ENCODE data around the gene TCL1A. TPM values are rescaled to one million over a fixed set of nuclear protein-coding genes. Genes with fewer than 3 reads are reported as not detected.

The TCL1A gene
- total and polyA plus RNA-seq, 12 donors, result 0.33 to 0.58 TPM; not detected in 10

DNA sequence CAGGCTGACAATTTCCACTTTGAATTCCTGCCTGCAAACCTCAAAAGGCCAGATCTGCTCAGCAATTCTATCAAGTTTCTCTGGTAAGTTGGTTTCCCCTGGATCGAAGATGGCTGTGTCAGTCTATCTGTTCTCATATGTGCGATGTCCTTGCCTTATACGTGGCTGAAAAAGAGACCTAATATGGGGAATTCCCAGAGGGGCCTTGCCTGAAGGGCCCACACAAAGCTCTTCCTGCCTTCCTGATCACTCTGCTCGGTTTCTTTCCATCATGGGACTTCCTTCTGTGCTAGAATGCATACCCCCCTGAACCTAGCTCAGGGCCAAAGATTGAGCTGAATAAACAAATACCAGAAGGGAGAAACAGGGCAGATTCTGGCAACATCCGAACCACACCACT is 14.5 kb downstream of the TCL1A start:
- Histone ChIP-seq H3K4me1 (no peaks in the 10 kb centered on the region), H3K27me3 (peaks cover 0 to 78% (median 57%) of the 10 kb centered on the region in 7 donors), H3K36me3 (no peaks in the 10 kb centered on the region), H3K4me3 (no peak overlapping the region), H3K27ac (no peak overlapping the region), H3K9me3 (no peaks in the 10 kb centered on the region)
- DNase-seq, result no peak
- WGBS, 2 donors, result 46 to 57% methylated on average over 5 of the region's 5 CpGs
- ATAC-seq, result no peak
- intact Hi-C loops (cut with DNase I), result no loop called here
- TF ChIP-seq, protein P1, sequence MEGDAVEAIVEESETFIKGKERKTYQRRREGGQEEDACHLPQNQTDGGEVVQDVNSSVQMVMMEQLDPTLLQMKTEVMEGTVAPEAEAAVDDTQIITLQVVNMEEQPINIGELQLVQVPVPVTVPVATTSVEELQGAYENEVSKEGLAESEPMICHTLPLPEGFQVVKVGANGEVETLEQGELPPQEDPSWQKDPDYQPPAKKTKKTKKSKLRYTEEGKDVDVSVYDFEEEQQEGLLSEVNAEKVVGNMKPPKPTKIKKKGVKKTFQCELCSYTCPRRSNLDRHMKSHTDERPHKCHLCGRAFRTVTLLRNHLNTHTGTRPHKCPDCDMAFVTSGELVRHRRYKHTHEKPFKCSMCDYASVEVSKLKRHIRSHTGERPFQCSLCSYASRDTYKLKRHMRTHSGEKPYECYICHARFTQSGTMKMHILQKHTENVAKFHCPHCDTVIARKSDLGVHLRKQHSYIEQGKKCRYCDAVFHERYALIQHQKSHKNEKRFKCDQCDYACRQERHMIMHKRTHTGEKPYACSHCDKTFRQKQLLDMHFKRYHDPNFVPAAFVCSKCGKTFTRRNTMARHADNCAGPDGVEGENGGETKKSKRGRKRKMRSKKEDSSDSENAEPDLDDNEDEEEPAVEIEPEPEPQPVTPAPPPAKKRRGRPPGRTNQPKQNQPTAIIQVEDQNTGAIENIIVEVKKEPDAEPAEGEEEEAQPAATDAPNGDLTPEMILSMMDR (IDR thresholded peaks at IDR 0.05), result no peak

DNA sequence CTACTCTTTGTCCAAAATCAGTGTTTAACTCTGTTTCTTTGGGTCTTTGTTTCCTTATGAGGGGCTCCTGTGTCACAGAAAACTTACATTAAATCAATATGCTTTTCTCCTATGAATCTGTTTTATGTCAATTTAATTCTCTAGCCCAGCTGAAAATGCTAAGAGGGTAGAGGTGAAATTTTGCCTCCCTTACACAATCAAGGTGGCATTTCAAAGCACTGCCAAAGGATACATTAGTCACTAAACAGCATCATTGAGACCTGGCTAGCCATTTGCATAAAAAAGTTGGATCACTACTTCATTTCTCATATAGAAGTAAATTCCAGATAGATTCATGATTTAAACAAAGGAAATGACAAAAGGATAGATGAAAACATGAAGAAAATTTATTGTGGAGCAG is 15.6 kb downstream of the TCL1A start:
- intact Hi-C loops (cut with DNase I), result no loop called here
- H3K27me3 ChIP-seq, result peaks cover 0 to 79% (median 50%) of the 10 kb centered on the region in 7 donors
- no peak overlapping the region for H3K27ac ChIP-seq

DNA sequence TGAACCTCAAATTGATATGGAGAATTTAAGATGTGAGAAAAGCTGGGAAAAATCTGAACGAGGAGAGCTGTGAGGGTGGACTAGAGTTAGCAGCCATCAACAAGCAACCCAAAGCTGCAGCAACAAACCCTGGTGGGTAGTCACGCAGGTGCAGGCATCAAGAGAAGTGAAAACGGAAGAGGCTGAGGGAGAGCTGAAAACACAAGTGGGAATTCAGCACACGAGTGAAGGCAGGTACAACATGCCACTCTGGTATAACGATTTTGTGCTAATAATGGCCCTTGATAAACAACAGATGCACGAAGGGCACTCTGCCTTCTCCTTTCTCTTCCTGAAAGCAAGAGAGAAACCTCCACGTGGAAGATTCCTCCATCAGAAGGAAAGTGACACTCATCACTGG is 16.2 kb downstream of the TCL1A start:
- TF ChIP-seq, protein P1 (IDR thresholded peaks at IDR 0.05), result no peak
- no peaks in the 10 kb centered on the region for H3K4me1 ChIP-seq
- ATAC-seq (no peak), DNase-seq (no peak)
- no peaks in the 10 kb centered on the region for H3K36me3 ChIP-seq
- intact Hi-C loops (cut with DNase I), result no loop called here
- no peaks in the 10 kb centered on the region for H3K9me3 ChIP-seq
- 51 to 54% methylated on average over 7 of the region's 7 CpGs for WGBS, 2 donors
- peaks cover 0 to 78% (median 51%) of the 10 kb centered on the region in 7 donors for H3K27me3 ChIP-seq
- H3K4me3 ChIP-seq, result no peak overlapping the region
- H3K27ac ChIP-seq, result no peak overlapping the region

More for the DNA sequence above, 15.6 kb downstream of the TCL1A start:
- Histone ChIP-seq H3K9me3 (no peaks in the 10 kb centered on the region), H3K4me3 (no peak overlapping the region), H3K4me1 (no peaks in the 10 kb centered on the region), H3K36me3 (no peaks in the 10 kb centered on the region)
- ATAC-seq (no peak), DNase-seq (no peak)
- TF ChIP-seq, protein P1 (IDR thresholded peaks at IDR 0.05), result no peak

DNA sequence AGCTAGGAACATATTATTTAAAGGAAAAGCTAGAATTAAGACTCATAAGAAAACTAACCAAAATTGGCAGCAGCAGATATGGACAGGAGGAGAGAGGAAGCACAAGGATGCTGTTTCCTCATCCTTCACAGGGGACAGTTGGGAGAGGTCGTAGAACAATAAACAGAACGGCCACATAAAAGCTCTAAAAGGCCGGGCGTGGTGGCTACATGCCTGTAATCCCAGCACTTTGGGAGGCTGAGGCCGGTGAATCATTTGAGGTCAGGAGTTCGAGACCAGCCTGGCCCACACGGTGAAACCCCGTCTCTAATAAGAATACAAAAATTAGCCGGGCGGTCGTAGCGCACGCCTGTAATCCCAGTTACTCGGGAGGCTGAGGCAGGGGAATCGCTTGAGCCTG is 17.2 kb downstream of the TCL1A start:
- Histone ChIP-seq H3K4me1 (no peaks in the 10 kb centered on the region), H3K9me3 (no peaks in the 10 kb centered on the region), H3K27me3 (peaks cover 0 to 71% (median 51%) of the 10 kb centered on the region in 7 donors), H3K36me3 (no peaks in the 10 kb centered on the region), H3K27ac (no peak overlapping the region), H3K4me3 (no peak overlapping the region)
- TF ChIP-seq, protein P1 (IDR thresholded peaks at IDR 0.05), result no peak
- DNase-seq (no peak), ATAC-seq (no peak)
- intact Hi-C loops (cut with DNase I), result no loop called here
- WGBS, 2 donors, result 71 to 77% methylated on average over 15 of the region's 15 CpGs
